ENCODE data around the gene SAFB2.

DNA sequence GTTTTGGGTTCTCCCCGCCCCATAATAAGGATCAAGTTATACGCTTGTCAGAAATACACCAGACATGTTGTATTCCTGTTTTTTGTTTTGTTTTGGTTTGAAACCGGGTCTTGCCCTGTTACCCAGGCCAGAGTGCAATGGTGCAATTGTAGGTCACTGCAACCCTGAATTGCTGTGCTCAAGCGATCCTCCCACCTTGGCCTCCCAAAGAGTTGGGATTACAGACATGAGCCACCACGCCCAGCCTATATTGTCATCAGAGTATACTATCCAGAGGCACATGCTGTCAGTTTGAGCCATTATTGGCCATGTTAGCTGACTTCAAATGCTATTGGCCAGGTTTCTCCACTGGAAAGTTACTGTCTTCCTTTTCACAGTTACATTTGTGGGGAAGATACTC lies 10.1 kb upstream of the SAFB2 start:
- TF ChIP-seq ZNF791 (tag by site-specific recombination; IDR thresholded peaks at IDR 0.05): no peak
- TF ChIP-seq YY1 (tag by site-specific recombination; IDR thresholded peaks at IDR 0.05): no peak
- TF ChIP-seq ZNF670 (tag by site-specific recombination; IDR thresholded peaks at IDR 0.05; ENCODE audit: low read depth): no peak
- no peak for TF ChIP-seq CTCF (tag by site-specific recombination; IDR thresholded peaks at IDR 0.05)
- TF ChIP-seq ZNF561 (tag by site-specific recombination; IDR thresholded peaks at IDR 0.05; ENCODE audit: borderline replicate concordance): no peak
- no peak for TF ChIP-seq ZNF621 (tag by site-specific recombination; IDR thresholded peaks at IDR 0.05)
- TF ChIP-seq, protein P1, sequence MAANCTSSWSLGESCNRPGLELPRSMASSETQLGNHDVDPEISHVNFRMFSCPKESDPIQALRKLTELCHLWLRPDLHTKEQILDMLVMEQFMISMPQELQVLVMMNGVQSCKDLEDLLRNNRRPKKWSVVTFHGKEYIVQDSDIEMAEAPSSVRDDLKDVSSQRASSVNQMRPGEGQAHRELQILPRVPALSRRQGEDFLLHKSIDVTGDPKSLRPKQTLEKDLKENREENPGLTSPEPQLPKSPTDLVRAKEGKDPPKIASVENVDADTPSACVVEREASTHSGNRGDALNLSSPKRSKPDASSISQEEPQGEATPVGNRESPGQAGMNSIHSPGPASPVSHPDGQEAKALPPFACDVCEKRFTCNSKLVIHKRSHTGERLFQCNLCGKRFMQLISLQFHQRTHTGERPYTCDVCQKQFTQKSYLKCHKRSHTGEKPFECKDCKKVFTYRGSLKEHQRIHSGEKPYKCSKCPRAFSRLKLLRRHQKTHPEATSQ (tag by site-specific recombination; IDR thresholded peaks at IDR 0.05): no peak
- no peak for TF ChIP-seq ZEB2 (tag by site-specific recombination; IDR thresholded peaks at IDR 0.05)
- TF ChIP-seq, protein P2, sequence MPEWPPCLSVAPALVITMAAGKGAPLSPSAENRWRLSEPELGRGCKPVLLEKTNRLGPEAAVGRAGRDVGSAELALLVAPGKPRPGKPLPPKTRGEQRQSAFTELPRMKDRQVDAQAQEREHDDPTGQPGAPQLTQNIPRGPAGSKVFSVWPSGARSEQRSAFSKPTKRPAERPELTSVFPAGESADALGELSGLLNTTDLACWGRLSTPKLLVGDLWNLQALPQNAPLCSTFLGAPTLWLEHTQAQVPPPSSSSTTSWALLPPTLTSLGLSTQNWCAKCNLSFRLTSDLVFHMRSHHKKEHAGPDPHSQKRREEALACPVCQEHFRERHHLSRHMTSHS (tag by site-specific recombination; IDR thresholded peaks at IDR 0.05): no peak
